DMS153 treated with DMSO at 0.1 percent for 48 hours (cell line): ENCODE results near the gene EMC9.
A peak's percentile ranks its signal among the peaks of the same experiment; 100 is the strongest.

Experiments used
- DNase-seq: peaks from one replicate; lab custom pipeline; 2025; ENCODE audit not compliant: unreplicated experiment; lab: John Stamatoyannopoulos, UW

EMC9 gene

DNA sequence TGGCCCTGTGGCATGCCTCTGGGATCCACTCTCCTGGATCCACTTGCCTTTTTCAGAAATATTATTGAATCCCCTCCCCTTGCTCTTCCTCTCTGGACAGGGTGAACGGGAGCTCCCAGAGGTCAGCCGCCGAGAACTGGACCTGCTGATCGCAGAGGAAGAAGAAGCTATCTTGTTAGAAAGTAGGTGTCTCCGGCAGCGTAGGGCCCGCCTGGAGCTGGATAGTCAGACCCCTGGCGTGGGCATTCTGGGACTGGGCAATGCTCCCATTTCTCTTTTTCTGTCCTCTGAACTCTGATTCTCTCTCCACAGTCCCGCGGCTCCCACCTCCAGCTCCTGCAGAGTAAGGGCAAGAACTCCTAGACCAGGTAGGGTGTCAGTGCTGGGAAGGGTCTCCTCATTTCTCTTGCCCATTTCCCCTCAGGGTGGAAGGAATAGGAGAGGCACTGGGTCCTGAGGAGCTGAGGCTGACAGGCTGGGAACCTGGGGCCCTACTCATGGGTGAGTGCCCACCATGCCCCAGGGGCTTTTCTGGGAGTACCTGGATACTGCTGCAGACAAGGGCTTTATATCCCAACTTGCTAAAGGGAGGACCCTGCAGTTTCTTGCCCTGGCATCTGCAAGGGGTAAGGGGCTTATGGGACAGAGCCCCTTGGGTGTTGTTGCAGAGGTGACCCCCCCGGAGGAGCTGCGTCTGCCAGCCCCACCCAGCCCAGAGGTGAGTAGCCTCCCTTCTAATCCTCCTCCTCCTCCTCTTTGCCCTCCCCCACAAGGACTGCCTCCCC, 35.8 kb upstream of the EMC9 start:
- no peak for DNase-seq

DNA sequence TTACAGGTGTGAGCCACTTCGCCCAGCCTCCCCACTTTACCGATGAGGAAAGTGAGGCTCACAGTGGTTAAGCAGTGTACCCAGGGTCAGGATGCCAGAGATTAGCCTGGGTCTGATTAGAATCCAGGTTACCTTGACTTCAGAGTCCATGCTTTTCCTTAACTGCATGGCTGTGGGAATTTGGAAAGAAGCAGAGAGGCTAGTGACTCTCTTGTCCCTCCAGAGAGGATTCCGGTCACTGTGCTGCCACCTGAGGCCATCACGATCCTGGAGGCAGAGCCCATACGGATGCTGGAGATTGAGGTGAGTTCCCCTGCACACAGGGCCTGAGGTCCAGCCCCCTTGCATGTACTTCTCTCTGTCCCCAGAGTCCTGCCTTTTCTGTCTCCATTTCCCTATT, 35.2 kb upstream of the EMC9 start:
- DNase-seq = no peak

DNA sequence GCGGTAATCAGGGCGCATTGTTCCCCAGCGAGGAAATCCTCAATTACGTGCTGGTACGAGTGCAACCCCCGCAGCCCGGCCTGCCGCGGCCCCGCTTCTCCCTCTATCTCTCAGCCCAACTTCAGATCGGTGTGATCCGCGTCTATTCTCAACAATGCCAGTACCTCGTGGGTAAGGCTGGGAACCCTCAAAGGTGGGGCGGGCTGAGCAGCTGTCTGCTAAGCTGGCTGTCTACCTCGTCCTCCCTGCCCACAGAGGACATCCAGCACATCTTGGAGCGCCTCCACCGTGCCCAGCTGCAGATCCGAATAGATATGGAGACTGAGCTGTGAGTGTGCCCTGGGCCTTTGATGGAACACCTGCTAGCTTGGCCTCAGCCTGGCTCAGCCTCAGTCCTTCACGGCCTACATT, 31.5 kb upstream of the EMC9 start:
- no peak for DNase-seq

DNA sequence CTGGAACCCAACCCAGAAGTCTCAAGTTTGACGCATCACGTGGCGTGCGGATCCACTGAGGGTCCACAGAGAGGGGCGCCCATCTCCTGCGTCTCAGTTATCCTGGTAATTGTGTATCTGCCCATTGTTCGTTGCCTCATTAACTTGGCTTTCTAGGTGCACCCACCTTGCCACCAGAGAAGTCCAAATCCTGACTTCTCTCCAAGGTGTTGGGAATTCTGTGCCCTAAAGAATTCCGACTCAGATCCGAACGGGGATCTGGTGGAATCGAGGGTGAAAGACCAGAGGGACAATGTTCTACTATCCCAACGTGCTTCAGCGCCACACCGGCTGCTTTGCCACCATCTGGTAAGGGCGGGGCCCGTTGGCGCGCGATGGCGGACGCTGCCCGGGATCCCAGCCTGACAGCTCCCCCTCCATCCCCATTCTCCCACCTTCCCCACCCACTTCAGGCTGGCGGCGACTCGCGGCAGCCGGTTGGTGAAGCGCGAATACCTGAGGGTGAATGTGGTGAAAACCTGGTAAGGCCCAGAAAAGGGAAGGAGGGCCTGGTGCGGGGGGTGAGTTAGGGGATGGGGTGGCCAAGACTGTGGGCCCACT, 31.0 kb upstream of the EMC9 start:
- no peak for DNase-seq

DNA sequence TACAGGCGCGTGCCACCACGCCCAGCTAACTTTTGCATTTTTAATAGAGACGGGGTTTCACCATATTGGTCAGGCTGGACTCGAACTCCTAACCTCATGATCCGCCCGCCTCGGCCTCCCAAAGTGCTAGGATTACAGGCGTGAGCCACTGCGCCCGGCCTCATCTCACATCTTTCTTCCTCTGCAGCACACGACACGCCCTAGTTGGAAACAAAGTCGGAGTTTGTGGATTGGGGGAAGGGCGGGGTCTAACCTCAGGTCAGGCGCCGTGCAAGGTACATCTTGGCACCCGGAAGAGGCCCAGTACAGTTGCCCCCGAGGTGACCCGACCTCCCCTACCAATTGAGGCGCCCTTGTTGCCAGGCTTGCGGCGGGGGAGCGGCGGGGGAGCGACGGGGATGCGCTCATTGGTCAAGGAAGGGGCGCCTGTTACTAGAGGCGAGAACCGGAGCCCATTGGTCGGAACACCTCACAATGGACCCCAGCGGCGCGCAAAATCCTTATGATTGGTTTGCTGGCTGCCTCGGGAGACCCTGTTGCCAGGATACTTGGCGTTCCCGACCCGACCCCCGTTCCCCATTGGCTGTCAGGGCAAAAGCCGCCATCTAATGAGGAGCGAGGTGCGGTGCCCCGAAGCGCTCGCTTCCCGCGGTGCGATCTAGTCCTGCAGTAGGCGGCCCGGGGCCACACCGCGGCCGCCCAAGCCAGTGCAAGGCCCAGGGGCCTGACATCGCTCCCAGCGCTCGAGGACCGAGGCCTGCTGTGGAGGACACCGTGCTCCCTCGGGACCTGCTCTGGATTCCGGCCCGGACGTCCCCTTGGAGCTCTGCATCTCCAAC, 30.2 kb upstream of the EMC9 start, which contains the start of gene REC8:
REC8 (plus strand) TSS at position 659 of the 839 bp plus-strand sequence. CDS start 473 bp downstream, outside the sequence.
- peak; percentile 82 for DNase-seq

DNA sequence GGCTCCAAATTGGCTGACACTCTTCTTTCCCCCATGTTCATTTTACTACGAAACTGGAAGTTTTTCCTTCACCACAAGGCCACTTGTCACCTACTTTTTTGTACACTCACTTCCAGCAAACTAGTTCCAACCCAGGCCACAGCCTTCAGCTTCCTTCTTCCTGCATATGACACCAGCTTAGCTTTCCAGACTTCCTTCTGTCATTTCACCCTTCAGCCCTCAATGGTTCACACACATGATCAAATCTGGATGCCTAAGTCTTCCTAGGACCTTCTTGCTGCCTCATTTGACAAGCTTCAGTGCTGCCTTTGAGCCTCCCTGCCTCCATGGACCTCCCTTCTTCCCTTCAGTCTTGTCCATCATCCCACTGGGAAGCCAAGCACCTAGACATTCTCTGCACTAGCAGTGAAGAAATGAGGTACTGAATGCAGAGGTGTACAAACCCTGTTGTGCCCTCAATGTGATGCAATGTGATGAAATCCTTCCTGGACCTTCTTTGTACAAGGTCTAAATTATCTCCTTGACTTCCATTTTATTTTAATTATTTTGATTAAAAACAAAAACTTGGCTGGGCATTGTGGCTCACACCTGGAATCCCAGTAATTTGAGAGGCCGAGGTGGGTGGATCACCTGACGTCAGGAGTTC, 26.2 kb upstream of the EMC9 start:
- DNase-seq = no peak

DNA sequence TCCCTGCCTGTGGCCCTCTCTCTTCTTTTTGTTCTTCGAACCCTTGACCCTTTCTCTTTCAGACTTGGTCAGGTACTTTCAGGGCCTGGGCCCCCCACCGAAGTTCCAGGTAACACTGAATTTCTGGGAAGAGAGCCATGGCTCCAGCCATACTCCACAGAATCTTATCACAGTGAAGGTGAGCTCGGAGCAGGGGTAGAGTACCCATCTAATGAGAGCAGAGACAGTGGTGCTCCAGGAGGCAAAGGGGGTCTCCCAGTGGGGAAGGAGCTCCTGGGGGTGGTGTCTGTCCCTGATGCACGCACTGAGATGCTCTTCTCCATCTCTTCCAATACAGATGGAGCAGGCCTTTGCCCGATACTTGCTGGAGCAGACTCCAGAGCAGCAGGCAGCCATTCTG, 24.4 kb upstream of the EMC9 start:
- DNase-seq = no peak

DNA sequence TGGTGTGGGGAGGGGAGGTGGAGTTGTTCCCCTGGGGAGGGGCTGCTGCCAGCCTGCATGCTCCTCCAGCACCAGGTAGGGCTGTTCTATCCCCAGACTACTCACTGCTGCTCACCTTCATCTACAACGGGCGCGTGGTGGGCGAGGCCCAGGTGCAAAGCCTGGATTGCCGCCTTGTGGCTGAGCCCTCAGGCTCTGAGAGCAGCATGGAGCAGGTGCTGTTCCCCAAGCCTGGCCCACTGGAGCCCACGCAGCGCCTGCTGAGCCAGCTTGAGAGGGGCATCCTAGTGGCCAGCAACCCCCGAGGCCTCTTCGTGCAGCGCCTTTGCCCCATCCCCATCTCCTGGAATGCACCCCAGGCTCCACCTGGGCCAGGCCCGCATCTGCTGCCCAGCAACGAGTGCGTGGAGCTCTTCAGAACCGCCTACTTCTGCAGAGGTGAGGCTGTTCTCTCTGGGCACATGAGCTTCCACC, 23.2 kb upstream of the EMC9 start:
- no peak for DNase-seq

DNA sequence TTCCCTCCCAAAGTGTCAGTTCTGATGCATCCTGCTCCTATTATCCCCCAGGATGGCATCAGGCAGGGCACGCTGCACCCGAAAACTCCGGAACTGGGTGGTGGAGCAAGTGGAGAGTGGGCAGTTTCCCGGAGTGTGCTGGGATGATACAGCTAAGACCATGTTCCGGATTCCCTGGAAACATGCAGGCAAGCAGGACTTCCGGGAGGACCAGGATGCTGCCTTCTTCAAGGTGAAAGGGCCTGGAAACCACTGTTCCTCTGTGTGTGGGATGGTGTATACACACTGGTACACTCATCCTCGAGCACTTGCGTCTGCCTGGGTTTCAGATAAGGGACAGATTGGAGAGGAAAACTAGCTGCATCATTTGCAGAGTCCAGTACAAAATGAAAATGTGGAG, 20.7 kb upstream of the EMC9 start:
- DNase-seq = no peak

DNA sequence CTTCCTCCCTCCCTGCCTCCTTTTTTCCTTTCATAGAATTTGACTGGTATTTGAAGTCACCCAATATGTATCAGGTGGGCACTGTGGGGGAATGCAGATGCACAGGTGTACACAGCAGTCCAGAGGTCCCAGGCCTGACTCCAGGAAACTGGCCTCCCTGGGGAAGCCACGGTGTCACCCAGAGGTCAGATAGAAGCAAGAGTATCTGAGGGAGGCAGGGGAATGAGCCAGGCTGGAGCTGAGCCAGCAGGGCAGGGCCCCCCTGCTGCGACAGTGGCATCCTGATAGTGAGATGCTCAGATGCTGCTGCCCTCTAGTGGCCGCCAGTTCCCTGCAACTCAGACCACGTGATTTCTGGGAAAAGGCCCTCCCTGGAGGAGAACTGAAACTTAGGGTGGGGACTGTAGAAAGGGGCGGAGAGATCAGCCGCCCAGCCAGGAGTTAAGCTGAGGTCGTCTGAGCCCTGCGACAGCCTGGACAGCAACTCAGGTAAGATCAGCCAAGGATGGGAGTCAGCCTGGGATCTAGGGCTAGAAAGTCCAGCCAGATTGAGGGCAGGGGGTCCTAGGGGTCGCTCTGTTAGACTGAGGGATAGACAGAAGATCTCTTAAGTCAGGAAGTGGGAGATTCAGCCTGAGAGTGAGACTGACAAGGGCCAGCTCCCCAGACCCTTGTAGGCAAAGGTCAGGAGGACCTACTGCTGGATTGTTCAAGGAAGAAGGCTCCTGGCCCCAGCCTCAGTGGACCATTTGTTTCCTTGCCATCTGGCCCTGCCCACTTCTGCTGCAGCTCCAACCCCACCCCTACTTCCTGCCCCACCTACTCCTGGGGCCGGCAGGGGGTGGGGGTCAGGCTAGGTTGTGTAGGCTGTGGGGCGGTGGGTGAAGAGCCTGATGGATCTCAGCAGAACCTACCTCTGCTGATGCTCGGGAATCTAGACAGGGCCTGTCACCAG, 19.7 kb upstream of the EMC9 start, which contains the start of gene IRF9:
IRF9 (plus strand) TSS at position 416 of the 955 bp plus-strand sequence. CDS start 880 bp downstream, outside the sequence.
- DNase-seq = peak; percentile 93

DNA sequence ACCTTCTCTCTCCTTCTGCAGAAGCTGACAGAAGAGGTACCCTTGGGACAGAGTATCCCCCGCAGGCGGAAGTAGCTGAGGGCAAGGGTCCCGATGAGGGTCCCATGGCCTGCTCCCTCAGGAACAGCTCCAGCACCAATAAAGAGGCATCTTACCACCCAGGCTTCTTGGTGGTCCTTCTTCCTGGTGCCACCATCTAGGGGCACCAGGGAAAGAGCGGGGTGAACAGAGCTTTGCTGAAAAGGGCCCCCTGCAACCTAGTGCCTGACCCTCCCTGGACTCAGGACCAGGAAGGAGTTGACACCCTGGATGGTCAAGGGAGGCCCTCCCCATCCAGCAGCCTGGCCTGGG, 19.1 kb upstream of the EMC9 start:
- no peak for DNase-seq

DNA sequence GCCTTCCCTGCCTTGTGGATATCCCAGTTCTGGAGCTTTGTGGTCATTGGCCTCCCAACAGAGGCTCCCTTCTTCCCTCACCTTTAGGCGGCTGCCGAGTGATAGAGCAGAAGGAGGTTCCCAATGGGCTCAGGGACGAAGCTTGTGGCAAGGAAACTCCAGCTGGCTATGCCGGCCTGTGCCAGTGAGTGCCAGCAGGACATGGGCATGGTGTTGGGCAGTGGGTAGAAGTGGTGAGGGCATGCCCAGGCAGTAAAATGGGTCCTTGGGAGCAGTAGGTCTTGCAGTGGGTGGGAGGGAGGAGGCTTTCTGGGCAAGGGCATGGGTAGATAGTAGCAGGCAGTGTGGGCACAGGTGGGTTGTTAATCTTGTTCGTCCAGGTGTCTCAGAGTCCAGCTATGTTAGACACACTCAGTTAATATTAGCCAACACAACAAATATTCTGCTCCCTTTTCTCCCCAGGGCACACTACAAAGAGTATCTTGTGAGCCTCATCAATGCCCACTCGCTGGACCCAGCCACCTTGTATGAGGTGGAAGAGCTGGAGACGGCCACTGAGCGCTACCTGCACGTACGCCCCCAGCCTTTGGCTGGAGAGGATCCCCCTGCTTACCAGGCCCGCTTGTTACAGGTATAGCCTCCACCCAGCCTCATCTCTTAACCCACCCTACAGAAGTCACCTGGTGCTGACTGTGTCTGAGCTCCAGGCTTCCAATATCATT, 18.5 kb upstream of the EMC9 start:
- DNase-seq = no peak

DNA sequence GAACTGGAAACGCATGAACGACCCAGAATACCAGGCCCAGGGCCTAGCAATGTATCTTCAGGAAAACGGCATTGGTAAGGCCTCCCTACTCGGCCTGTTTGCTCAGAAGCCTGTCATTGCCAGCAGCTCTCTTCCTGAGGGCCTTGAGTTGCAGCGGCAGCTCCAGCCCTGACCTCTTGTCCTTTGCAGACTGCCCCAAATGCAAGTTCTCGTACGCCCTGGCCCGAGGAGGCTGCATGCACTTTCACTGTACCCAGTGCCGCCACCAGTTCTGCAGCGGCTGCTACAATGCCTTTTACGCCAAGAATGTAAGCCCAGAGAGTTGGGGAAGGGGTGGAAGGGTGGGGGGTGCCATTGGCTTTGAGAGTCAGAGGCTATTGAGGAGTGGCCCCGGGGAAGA, 15.9 kb upstream of the EMC9 start:
- no peak for DNase-seq

DNA sequence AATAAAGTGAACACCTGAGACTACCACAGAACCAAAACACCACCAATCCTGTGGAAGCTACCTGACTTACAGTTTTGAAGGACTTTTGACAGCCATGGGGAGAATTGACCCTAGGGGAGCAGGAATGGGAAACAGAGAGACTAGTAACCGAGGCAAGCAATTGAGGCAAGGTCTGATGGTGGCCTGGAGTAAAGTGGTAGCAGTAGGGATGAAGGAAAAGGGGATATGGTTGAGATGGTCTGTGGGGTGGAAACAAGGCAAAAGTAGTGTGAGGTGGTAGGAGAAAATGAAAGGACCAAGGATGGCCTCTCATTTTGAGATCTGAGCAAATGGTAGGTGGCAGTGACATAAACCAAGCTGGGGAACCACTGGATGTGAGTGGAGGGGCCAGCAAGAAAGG, 15.4 kb upstream of the EMC9 start:
- DNase-seq = no peak

DNA sequence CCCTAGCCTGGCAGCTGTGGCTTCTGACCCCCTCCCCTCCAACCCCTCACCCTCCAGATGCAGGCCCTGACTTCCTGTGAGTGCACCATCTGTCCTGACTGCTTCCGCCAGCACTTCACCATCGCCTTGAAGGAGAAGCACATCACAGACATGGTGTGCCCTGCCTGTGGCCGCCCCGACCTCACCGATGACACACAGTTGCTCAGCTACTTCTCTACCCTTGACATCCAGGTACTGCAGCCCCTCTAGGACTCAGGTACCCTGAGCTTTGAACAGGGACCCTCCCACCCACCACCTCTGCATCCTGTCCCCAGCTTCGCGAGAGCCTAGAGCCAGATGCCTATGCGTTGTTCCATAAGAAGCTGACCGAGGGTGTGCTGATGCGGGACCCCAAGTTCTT, 13.7 kb upstream of the EMC9 start:
- no peak for DNase-seq

DNA sequence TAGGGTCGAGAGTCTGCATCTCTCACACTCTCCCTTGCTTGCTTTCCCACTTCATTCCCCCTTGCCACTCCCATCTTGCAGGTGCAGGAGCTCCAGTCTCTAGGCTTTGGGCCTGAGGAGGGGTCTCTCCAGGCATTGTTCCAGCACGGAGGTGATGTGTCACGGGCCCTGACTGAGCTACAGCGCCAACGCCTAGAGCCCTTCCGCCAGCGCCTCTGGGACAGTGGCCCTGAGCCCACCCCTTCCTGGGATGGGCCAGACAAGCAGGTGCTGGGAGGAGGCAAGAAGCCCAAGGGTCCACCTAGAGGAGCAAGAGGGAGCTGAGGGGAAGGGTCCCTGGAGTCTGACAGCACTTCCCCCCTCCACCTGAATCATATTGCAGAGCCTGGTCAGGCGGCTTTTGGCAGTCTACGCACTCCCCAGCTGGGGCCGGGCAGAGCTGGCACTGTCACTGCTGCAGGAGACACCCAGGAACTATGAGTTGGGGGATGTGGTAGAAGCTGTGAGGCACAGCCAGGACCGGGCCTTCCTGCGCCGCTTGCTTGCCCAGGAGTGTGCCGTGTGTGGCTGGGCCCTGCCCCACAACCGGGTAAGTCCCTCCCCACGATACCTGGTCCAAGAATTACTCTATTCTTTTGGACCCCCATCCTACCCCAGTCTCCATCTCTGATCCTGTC, 10.2 kb upstream of the EMC9 start:
- no peak for DNase-seq

DNA sequence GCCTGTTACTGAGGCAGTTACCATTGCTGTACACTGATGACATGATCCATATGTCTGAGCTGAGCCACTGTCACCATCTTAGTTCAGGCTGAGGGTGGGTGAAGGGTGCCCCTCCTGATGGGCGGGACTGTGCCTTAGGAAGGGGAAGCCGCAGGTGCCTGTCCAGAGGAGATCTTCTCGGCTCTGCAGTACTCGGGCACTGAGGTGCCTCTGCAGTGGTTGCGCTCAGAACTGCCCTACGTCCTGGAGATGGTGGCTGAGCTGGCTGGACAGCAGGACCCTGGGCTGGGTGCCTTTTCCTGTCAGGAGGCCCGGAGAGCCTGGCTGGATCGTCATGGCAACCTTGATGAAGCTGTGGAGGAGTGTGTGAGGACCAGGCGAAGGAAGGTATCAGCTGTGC, 9.6 kb upstream of the EMC9 start:
- DNase-seq = no peak

DNA sequence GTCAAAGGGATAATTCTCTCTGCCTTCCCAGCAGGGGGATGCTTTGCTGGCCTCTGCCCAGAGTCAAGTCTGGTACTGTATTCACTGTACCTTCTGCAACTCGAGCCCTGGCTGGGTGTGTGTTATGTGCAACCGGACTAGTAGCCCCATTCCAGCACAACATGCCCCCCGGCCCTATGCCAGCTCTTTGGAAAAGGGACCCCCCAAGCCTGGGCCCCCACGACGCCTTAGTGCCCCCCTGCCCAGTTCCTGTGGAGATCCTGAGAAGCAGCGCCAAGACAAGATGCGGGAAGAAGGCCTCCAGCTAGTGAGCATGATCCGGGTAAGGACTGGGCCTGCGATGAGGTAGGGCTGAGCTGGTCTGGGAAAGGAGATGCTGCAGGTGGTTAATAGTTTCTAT, 9.2 kb upstream of the EMC9 start:
- no peak for DNase-seq

DNA sequence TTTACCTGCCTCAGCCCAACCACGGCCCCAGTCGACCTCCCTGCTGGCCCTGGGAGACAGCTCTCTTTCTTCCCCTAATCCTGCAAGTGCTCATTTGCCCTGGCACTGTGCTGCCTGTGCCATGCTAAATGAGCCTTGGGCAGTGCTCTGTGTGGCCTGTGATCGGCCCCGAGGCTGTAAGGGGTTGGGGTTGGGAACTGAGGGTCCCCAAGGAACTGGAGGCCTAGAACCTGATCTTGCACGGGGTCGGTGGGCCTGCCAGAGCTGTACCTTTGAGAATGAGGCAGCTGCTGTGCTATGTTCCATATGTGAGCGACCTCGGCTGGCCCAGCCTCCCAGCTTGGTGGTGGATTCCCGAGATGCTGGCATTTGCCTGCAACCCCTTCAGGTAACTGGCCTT, 8.7 kb upstream of the EMC9 start:
- no peak for DNase-seq
